Astrocyte of the spinal cord (primary cell): Measurements from ENCODE around the gene NCR3LG1.

ENCODE experiments used
- DNase-seq: peaks from one replicate; pipeline ENCODE4 v3.0.0; 2011; ENCODE audit warnings: low read depth, low spot score
- H3K4me3 ChIP-seq: 2 replicates; pipeline ENCODE4 v1.5.1; 2011; ENCODE audit warnings: low read depth, mild to moderate bottlenecking, low read length, moderate library complexity
- CTCF ChIP-seq: IDR thresholded peaks from 2 replicates; pipeline ENCODE4 v1.5.1; 2012; ENCODE audit warnings: low read depth, mild to moderate bottlenecking, low read length, inconsistent platforms
- in situ Hi-C: cut with HindIII; loops from 2 replicates; pipeline ENCODE4 v1.10.0; 2017; ENCODE audit warnings: low sequenced_read_pairs

The NCR3LG1 gene

GRCh38 chr11:17369684-17370243 is 18.2 kb downstream of the NCR3LG1 start:
- no peak for DNase-seq
- in situ Hi-C loops: no loop called here
- H3K4me3 ChIP-seq: no peak overlapping the region
- TF ChIP-seq CTCF: no peak

GRCh38 chr11:17371614-17372013 is 20.0 kb downstream of the NCR3LG1 start:
- no peak overlapping the region for H3K4me3 ChIP-seq
- in situ Hi-C loops: no loop called here
- peak; percentile 61 for DNase-seq
- no peak for TF ChIP-seq CTCF

GRCh38 chr11:17375547-17375946 is 23.9 kb downstream of the NCR3LG1 start:
- no peak for DNase-seq
- in situ Hi-C loops: no loop called here
- H3K4me3 ChIP-seq: no peak overlapping the region
- TF ChIP-seq CTCF: no peak

GRCh38 chr11:17376493-17376892 is 24.9 kb downstream of the NCR3LG1 start:
- no peak for TF ChIP-seq CTCF
- in situ Hi-C loops: no loop called here
- no peak for DNase-seq
- no peak overlapping the region for H3K4me3 ChIP-seq

- TF ChIP-seq CTCF: no peak
- no peak for DNase-seq
- in situ Hi-C loops: no loop called here
- no peak overlapping the region for H3K4me3 ChIP-seq
Observed at GRCh38 chr11:17378655-17379054, 27.1 kb downstream of the NCR3LG1 start.

- no peak overlapping the region for H3K4me3 ChIP-seq
- TF ChIP-seq CTCF: no peak
- in situ Hi-C loops: no loop called here
- DNase-seq: no peak
Observed at GRCh38 chr11:17379383-17380180, 28.0 kb downstream of the NCR3LG1 start.
